Measurements from ENCODE around the gene FAM81B. TPM values are rescaled to one million over a fixed set of nuclear protein-coding genes. Genes with fewer than 3 reads are reported as not detected.
"Not testable (repeated sequence)": the region's sequence is repeated elsewhere in the genome, so short reads cannot be mapped to it uniquely, and the experiment has no call there.

Gene FAM81B
- total RNA-seq, 4 donors from 2014 or later = not detected

DNA sequence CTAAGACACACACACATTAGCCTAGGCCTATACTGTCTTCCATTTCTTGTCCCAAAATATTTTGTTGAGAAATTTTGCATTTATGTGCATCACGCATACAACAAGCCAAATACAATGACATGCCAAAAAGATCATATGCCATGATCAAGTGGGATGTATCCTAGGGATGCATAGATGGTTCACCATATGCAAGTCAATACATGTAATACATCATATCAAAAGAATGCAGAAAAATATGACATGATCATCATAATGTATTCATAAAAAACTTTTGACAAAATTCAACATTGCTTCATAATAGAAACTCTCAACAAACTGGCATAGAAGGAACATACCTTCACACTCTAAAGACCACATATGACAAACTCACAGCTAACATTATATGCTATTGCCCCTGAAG is 5.8 kb upstream of the FAM81B start:
- no peaks in the 10 kb centered on the region for H3K4me1 ChIP-seq
- no peak for ATAC-seq
- H3K27me3 ChIP-seq = no peaks in the 10 kb centered on the region
- H3K27ac ChIP-seq = no peak overlapping the region
- H3K36me3 ChIP-seq = no peaks in the 10 kb centered on the region
- TF ChIP-seq POLR2AphosphoS5 (IDR thresholded peaks at IDR 0.05) (no peak), POLR2A (IDR thresholded peaks at IDR 0.05) (no peak), EP300 (IDR thresholded peaks at IDR 0.05) (no peak)
- TF ChIP-seq, protein P1, sequence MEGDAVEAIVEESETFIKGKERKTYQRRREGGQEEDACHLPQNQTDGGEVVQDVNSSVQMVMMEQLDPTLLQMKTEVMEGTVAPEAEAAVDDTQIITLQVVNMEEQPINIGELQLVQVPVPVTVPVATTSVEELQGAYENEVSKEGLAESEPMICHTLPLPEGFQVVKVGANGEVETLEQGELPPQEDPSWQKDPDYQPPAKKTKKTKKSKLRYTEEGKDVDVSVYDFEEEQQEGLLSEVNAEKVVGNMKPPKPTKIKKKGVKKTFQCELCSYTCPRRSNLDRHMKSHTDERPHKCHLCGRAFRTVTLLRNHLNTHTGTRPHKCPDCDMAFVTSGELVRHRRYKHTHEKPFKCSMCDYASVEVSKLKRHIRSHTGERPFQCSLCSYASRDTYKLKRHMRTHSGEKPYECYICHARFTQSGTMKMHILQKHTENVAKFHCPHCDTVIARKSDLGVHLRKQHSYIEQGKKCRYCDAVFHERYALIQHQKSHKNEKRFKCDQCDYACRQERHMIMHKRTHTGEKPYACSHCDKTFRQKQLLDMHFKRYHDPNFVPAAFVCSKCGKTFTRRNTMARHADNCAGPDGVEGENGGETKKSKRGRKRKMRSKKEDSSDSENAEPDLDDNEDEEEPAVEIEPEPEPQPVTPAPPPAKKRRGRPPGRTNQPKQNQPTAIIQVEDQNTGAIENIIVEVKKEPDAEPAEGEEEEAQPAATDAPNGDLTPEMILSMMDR (IDR thresholded peaks at IDR 0.05) = no peak
- H3K9me3 ChIP-seq = peaks cover 0 to 3% (median 0%) of the 10 kb centered on the region in 3 donors
- 91 to 100% methylated on average over 1 of the region's 1 CpG for WGBS, 2 donors (ENCODE audit: low coverage in 1 of 2)
- H3K4me3 ChIP-seq = no peak overlapping the region

DNA sequence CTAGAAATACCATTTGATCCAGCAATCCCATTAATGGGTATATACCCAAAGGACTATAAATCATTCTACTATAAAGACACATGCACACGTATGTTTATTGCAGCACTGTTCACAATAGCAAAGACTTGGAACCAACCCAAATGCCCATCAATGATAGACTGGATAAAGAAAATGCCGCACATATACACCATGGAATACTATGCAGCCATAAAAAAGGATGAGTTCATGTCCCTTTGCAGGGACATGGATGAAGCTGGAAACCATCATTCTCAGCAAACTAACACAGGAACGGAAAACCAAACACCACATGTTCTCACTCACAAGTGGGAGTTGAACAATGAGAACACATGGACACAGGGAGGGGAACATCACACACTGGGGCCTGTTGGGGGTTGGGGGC is 799 bp downstream of the FAM81B start:
- not testable (repeated sequence) for H3K27me3 ChIP-seq, H3K4me3 ChIP-seq, H3K36me3 ChIP-seq, H3K4me1 ChIP-seq, H3K27ac ChIP-seq, ATAC-seq, H3K9me3 ChIP-seq
- 87 to 90% methylated on average over 2 to 3 of the region's 3 CpGs for WGBS, 2 donors (ENCODE audit: low coverage in 1 of 2)

DNA sequence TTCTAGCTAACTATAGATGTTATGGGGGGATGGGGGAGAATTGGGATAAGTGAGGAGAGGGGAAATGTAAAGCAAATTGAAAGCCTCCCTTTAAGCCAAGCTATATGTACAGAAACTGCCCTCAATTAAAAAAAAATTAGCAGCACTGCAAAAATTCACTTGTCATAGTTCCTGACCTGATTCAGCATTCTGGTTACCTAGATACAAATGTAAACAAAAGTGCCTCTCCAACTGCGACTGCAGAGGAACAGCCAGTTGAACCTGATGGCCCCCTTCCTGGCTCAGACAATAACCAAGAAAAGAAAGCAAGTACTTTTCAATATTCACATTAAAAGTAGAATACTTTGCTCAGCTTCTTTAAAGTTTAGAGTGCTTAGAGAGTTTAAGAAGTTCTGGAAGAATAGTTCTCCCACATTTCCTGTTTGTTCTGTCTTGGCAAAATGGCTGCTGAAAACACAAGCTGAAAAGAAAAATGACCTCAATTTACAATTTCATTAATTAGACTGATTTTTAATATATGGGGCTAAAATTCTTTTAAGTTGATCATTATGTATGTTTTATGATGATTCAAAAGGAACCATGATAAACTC is 1.5 kb downstream of the FAM81B start:
- Histone ChIP-seq H3K9me3 (no peaks in the 10 kb centered on the region), H3K27me3 (no peaks in the 10 kb centered on the region), H3K4me3 (no peak overlapping the region), H3K4me1 (no peaks in the 10 kb centered on the region), H3K27ac (no peak overlapping the region), H3K36me3 (no peaks in the 10 kb centered on the region)
- no peak for TF ChIP-seq POLR2A (IDR thresholded peaks at IDR 0.05)
- TF ChIP-seq, protein P1 (IDR thresholded peaks at IDR 0.05) = no peak
- TF ChIP-seq POLR2AphosphoS5 (IDR thresholded peaks at IDR 0.05) = no peak
- no peak for TF ChIP-seq EP300 (IDR thresholded peaks at IDR 0.05)
- 0% methylated on average over 1 of the region's 1 CpG; no CpG with 5 or more reads in 1 of the 2 donors for WGBS, 2 donors (ENCODE audit: low coverage in 1 of 2)
- ATAC-seq = no peak

DNA sequence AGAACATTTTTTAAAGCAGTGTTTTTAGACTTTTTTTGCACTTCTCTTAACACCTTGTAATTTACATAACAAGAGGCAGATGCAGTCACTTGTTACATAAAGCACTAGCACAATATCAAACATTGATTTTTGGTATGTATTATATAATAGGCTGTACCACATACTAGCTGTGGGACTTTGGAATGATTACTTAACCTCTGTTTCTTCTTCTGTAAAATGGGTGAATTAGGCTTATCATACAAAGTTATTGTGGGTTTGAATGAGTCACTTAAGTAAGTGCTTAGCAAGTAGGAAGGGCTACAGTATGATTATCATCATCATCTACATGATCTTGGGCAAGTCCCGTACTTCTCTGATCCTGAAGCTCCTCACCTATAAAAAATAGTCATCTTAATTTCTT is 2.1 kb downstream of the FAM81B start:
- 88 to 100% methylated on average over 1 of the region's 1 CpG for WGBS, 2 donors (ENCODE audit: low coverage in 1 of 2)
- H3K27ac ChIP-seq = no peak overlapping the region
- H3K4me3 ChIP-seq = no peak overlapping the region
- no peak for ATAC-seq
- no peaks in the 10 kb centered on the region for H3K4me1 ChIP-seq
- no peak for TF ChIP-seq POLR2A (IDR thresholded peaks at IDR 0.05)
- no peaks in the 10 kb centered on the region for H3K9me3 ChIP-seq
- H3K36me3 ChIP-seq = no peaks in the 10 kb centered on the region
- no peaks in the 10 kb centered on the region for H3K27me3 ChIP-seq

DNA sequence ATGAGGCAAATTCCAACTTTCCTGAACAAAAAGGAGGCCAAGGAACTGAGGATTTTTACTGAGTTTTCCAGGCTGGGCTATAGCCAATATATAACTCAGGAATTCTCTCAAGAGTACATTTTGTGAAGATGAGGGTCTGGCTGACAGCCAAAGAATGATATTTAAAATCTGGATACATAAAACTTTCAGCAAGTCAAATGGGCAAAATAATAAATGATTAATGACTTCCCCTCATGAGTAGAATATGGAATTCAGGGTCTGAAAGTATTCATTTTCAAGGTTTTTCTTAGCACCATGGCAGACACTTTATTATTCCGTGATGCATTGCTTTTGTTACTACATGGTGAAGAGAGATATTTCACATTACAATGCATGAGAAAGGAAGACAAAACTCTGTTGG is 7.8 kb downstream of the FAM81B start:
- Histone ChIP-seq H3K4me1 (no peaks in the 10 kb centered on the region), H3K27ac (no peak overlapping the region), H3K4me3 (no peak overlapping the region), H3K9me3 (no peaks in the 10 kb centered on the region), H3K27me3 (no peaks in the 10 kb centered on the region), H3K36me3 (no peaks in the 10 kb centered on the region)
- WGBS, 2 donors (ENCODE audit: low coverage in 1 of 2) = 74 to 90% methylated on average over 1 of the region's 1 CpG
- no peak for ATAC-seq
- TF ChIP-seq POLR2AphosphoS5 (IDR thresholded peaks at IDR 0.05) (no peak), POLR2A (IDR thresholded peaks at IDR 0.05) (no peak), EP300 (IDR thresholded peaks at IDR 0.05) (no peak)
- TF ChIP-seq, protein P1 (IDR thresholded peaks at IDR 0.05) = no peak

DNA sequence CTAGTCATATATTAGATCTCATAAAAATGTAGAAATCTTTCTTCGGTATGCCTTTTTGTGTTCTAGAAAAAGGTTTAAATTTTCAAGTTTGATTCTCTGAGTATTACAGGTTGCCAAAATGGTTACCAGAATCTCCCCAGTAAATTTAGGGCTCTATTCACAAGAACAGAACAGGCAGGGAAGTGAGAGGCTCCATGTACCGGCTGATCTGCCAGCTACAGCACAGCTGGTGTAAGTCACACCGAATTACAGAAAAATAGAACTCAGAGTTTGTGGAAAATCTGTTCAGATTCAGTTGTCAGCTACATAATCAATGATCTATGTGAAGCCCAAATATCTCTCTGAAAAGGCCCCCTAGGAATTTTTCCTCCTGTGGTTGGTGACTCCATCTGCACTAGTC is 10.5 kb downstream of the FAM81B start:
- no peak for ATAC-seq
- H3K4me3 ChIP-seq = no peak overlapping the region
- 34 to 60% methylated on average over 1 to 3 of the region's 3 CpGs for WGBS, 2 donors (ENCODE audit: low coverage in 1 of 2)
- TF ChIP-seq EP300 (IDR thresholded peaks at IDR 0.05) = no peak
- TF ChIP-seq POLR2AphosphoS5 (IDR thresholded peaks at IDR 0.05) = no peak
- no peak for TF ChIP-seq POLR2A (IDR thresholded peaks at IDR 0.05)
- TF ChIP-seq, protein P1 (IDR thresholded peaks at IDR 0.05) = no peak
- no peaks in the 10 kb centered on the region for H3K27me3 ChIP-seq
- H3K27ac ChIP-seq = no peak overlapping the region
- no peaks in the 10 kb centered on the region for H3K36me3 ChIP-seq
- no peaks in the 10 kb centered on the region for H3K9me3 ChIP-seq
- H3K4me1 ChIP-seq = no peaks in the 10 kb centered on the region
